ENCODE measurements around the gene PRSS37.

- no peak for TF ChIP-seq EZH2 (IDR thresholded peaks at IDR 0.05; ENCODE audit: insufficient read depth, poor library complexity, severe bottlenecking)
- no peak for TF ChIP-seq EZH2phosphoT487 (IDR thresholded peaks at IDR 0.05; ENCODE audit: insufficient read depth, low read depth)
Measured at GRCh38 chr7:141840708-141841107, 577 bp downstream of the PRSS37 start.
